Parietal lobe (tissue), 2 donors: Measurements from ENCODE around the gene GTF2IRD1. TPM values are rescaled to one million over a fixed set of nuclear protein-coding genes. Genes with fewer than 3 reads are reported as not detected.

ENCODE experiments used
- small RNA-seq: library from RNA; depleted of rRNA; stranded (forward); fragments of <200 nt; gene quantifications from one replicate; pipeline ENCODE3, GENCODE V24; 2014; ENCODE audit warnings: low replicate concordance
- total RNA-seq: library from RNA; depleted of rRNA; stranded (reverse); fragments of >200 nt; gene quantifications from one replicate; pipeline ENCODE4 v1.2.3, GENCODE V29; 2014

Gene GTF2IRD1
- total RNA-seq, result 27.5 TPM

DNA sequence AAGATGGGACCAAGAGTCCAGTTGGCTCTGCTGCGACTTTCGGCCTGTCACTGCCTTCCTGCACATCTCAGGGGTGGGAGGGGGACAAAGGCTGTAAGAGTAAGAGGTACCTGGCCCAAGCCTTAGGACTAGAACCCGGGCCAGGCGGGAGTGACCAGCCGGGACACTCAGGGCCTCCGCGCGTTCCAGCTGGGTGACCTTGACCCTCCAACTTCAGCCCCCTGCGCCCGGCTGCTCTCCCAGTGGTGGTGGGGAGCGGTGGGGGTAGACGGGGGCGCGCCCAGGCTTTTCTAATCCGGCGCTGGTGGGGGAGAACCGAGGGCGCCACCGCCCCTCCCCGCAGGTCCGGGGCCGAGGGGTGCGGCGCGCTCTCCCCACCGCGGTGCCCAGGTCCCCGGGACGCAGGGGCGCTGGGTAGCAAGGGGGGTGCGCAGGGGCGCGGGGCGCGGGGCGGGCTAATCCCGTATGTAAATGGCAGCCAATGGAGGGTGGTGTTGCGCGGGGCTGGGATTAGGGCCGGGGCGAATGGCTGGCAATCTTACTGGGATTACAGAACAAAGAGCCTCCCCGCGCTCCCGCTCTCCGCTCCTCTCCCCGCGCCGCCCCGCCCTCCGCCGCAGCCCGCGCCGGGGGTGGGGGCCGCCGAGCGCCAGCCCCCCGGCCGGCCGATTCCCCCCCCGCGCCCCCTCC is at the start of gene GTF2IRD1:
TSS of gene GTF2IRD1 (plus strand) at position 585 of the 690 bp plus-strand sequence. CDS start 54,175 bp downstream, outside the sequence.

Small RNA genes lying within 50 kb of the gene (small RNA-seq; reads per million reads assigned to genes)
- gene RNA5SP233, result not detected

Other genes starting within 250 kb of the GTF2IRD1 start
- gene LAT2, start 243.9 kb upstream of the GTF2IRD1 start, total RNA-seq, result 1.3 TPM
- gene RFC2, start 199.5 kb upstream of the GTF2IRD1 start, total RNA-seq, result 25.4 TPM
- 178 TPM for gene CLIP2, start 164.5 kb upstream of the GTF2IRD1 start, total RNA-seq
- gene GTF2I, start 203.8 kb downstream of the GTF2IRD1 start, total RNA-seq, result 586 TPM